NCI-H1436 treated with DMSO at 0.1 percent for 48 hours (cell line): Measurements from ENCODE around the gene TAAR9.
"Not testable (repeated sequence)": the region's sequence is repeated elsewhere in the genome, so short reads cannot be mapped to it uniquely, and the experiment has no call there.

ENCODE experiments used
- DNase-seq: peaks from one replicate; lab custom pipeline; 2025; lab: John Stamatoyannopoulos, UW

TAAR9 gene

DNA sequence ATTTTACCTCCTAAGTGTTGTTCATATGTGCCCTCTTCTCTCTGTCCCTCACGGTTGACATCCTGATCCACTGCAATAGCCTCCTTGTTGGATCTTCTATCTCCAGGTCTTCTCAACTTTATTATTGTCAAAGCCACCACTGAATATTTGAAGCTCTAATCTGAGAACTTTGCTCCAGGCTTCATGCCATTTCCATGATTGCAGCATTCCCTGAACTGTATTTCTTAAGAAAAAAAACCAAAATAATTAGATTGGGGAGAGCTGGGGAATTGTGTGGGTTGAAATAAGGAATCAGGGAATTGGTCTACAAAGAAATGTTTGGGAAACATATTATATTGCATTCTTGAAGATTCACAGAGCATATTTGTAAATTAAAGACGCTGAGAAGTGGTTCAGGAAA is 22.7 kb upstream of the TAAR9 start:
- no peak for DNase-seq

- no peak for DNase-seq
Measured at GRCh38 chr6:132520953-132521352, 17.1 kb upstream of the TAAR9 start.

GRCh38 chr6:132524646-132525045 is 13.4 kb upstream of the TAAR9 start:
- no peak for DNase-seq

DNA sequence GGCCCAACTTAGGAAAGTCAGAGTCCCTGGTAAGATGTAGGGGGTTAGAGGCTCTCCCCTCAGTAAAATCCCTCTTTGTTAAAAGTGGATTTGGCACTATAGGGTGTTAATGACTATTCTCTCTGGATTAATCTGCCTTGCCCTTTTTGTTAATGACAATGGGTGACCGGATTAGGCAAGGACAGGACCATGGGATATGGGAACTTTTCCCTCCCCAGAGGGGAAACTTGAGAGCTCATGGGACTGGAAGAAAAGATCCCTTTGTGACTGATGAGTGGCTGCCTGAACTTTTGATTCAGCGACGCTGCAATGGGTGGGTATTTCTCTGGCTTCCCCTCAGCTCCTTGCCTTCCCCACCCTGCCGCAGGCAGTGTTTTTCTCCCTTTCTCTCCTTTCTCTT is 12.2 kb upstream of the TAAR9 start:
- no peak for DNase-seq

DNA sequence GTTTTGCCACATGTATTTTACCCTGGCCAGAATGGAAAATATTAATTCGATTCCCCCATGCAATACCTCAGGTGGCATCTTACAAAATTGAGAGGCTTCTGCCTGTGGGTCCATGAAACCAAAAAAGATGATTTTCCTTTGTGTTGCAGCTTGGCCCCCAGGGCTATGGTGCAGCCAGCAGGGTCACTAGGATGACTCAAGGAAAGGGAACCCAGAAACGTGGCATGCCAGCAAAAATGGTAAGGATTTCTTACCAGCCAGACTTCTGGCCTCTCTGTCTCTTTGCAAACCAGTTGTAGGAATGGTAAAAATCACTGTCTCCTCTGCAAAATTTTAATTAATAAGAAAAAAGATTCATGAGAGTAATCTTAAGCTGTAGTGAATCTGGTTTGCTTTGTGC is 11.6 kb upstream of the TAAR9 start:
- no peak for DNase-seq

GRCh38 chr6:132527791-132528190 is 10.3 kb upstream of the TAAR9 start:
- DNase-seq = no peak

- no peak for DNase-seq
Measured at GRCh38 chr6:132530293-132530974, 7.6 kb upstream of the TAAR9 start.

- DNase-seq = not testable (repeated sequence)
Measured at GRCh38 chr6:132534546-132534945, 3.5 kb upstream of the TAAR9 start.

DNA sequence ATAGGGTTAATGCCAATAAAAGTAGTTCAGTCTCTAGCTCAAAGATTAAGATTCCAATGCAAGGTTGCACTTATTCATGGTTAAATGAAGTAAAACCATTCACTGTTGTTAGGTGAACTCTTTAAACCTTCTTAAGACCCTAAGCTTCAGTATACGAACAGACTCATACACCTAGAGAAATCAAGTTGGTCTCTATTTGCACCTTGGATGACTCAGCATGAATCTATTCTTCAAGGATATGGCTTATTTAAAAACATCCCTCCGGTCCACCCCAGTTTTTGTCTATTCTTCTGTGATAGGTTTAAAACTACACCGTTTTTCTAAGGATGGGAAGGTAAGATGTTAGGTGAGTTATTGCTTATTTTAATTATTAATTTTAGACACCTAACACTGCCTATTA is 932 bp upstream of the TAAR9 start:
- no peak for DNase-seq

DNA sequence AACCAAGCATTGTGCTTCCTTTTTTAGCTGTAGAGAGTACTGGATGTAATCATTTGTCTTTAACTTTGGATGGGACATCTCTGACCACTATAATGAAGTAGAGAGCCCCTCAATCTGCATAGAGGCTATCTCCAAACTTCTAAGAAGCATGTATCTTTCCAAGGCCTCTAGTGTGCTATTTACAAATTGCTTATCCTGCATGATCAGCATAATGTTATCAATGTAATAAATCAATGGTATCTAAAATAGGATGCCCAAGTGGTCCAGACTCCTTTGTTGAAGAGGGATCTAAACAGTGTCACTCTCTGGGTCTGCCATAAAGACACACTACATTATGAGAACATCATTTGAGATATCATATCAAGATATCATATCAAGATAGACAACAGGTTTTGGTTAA is 6.7 kb downstream of the TAAR9 start:
- no peak for DNase-seq

- no peak for DNase-seq
Measured at GRCh38 chr6:132548746-132549463, 10.8 kb downstream of the TAAR9 start.

DNA sequence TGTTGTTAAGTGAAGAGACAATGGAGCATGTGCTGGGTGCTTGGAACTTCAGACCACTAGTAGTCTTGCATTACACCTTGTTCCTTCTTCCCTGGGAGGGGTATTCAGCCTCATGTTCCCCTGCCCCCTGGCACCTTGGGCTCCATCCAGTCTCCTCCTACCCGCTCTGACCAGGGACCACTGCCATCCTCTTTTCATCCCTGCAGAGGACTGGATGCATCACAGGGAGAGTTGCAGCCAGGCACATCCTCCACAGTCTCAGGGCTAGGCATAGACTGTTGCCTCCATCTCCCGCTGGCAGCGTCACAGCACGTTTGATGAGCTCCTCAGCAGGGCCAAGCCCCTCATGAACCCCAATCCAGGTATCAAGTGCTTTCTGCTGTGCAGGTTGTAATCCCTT is 13.1 kb downstream of the TAAR9 start:
- DNase-seq = no peak

DNA sequence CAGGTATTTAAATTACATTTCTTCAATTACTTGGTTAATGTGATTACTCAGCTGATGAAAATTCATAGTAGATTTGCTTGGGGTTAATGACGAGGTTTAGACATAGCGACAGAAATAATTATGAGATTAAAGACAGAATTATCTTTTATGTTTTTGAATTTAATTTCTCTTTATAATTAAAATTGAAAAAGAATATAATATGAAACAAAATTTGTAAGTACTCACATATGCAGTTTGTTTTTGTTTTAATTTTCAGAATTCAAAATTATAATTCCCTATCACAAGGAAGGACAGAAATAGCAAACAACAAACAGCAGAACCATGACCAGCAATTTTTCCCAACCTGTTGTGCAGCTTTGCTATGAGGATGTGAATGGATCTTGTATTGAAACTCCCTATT is 14.3 kb downstream of the TAAR9 start, which contains the start of gene TAAR8:
Gene TAAR8 (plus strand): TSS at position 301 of the 400 bp plus-strand sequence. CDS start 21 bp downstream, at position 322.
- DNase-seq = no peak

DNA sequence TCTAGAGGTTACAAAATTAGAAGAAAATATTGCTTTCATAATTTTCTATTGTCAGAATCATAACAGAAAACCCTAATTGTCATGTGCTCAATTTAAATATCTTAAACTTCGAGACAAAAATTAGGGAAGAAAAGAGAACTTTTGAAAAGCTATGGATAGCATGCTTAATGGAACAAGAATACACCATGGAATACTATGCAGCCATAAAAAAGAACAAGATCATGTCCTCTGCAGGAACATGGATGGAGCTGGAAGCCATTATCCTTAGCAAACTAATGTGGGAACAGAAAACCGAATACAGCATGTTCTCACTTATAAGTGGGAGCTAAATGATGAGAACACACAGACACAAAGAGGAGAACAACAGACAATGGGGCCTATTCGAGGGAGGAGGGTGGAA is 22.0 kb downstream of the TAAR9 start:
- not testable (repeated sequence) for DNase-seq

GRCh38 chr6:132566404-132566803 is 28.3 kb downstream of the TAAR9 start:
- DNase-seq = no peak

GRCh38 chr6:132567566-132567965 is 29.5 kb downstream of the TAAR9 start:
- DNase-seq = no peak

DNA sequence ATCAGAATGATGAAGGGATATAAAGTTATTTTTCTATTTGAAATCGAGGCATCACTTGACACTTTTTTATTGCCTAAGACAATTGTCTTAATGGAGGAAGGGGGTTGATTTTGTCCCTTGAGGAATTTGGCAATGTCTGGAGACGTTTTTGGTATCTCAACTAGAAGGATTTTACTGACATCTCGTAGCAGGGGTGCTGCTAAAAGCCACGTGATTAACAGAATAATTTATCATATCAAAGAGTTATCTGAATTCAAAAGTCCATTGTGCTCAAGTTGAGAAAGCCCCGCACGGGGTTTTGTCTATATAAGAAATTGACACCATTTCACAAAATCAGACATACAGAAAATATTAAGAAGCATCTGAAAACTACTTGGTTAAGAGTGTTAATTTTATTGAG is 30.5 kb downstream of the TAAR9 start:
- DNase-seq = no peak

DNA sequence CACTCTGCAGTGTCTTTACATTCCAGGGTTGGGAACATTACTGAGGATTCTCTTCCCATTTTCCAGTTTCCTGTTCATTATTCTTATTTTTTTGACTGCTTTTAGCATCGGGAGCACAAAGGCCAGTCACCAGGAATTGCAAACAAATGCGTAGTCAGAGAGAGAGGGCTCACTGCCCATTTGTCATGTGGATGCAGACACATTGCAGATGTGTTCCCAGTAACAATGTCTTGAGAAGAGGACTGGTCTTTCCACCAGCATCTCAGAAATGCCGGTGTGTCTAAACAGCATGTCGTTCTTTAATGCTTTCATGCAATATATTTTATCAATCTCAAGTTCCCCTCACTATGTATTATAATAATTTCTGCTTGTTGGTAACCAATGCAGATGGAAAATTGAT is 31.1 kb downstream of the TAAR9 start:
- no peak for DNase-seq

DNA sequence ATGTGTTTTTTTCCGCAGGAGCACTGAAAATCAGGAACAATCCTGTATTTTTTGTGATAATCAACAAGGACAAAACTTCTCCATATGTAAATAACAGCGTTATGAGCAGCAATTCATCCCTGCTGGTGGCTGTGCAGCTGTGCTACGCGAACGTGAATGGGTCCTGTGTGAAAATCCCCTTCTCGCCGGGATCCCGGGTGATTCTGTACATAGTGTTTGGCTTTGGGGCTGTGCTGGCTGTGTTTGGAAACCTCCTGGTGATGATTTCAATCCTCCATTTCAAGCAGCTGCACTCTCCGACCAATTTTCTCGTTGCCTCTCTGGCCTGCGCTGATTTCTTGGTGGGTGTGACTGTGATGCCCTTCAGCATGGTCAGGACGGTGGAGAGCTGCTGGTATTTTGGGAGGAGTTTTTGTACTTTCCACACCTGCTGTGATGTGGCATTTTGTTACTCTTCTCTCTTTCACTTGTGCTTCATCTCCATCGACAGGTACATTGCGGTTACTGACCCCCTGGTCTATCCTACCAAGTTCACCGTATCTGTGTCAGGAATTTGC is 32.2 kb downstream of the TAAR9 start, which contains the start of gene TAAR6:
Gene TAAR6 (plus strand): TSS at position 102 of the 557 bp plus-strand sequence. CDS start 0 bp downstream, at position 102.
- no peak for DNase-seq

GRCh38 chr6:132571774-132572173 is 33.7 kb downstream of the TAAR9 start:
- DNase-seq = no peak

- no peak for DNase-seq
Measured at GRCh38 chr6:132584698-132585097, 46.6 kb downstream of the TAAR9 start.

- DNase-seq = no peak
Measured at GRCh38 chr6:132587424-132587823, 49.3 kb downstream of the TAAR9 start.
